ENCODE data around the gene TM9SF2. TPM values are rescaled to one million over a fixed set of nuclear protein-coding genes. Genes with fewer than 3 reads are reported as not detected.

TM9SF2 gene
- total and polyA plus RNA-seq, 2 of the 4 experiments (the other 2 are of a cell fraction): 46.1 to 85.5 TPM

DNA sequence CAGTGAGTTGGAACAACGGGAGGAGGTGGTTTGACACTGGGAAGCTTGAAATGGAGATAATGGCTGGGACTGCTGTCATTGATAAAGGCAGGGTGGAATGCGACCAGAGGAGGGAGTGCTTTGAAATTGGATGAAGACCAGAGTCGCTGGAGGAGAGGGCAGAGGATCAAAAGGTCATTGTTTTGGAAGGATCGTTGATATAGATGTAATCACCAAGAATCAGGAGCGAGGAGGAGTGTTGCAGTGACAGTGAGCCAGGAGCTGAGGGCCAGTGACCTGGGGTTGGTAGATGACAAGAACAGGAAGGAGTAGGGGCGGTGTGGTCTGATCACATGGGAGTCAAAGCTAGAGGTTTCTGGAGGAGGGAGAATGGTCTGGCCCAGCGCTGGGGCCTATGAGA, 25.3 kb downstream of the TM9SF2 start:
- Histone ChIP-seq H2BK15ac (ENCODE audit: low read depth, low read length) (no peak overlapping the region), H3K14ac (replicated peaks; ENCODE audit: low read depth, low read length) (no peak overlapping the region), H2BK5ac (ENCODE audit: low read depth, low read length, poor library complexity, severe bottlenecking) (no peak overlapping the region), H3K36me3 (ENCODE audit: control insufficient read depth, insufficient read depth, low read length) (peaks cover 18% of the 10 kb centered on the region), H4K5ac (ENCODE audit: low read depth, low read length) (no peak overlapping the region), H3K27ac (ENCODE audit: insufficient read depth, low read length) (no peak overlapping the region), H3K9ac (ENCODE audit: low read depth, low read length) (no peak overlapping the region), H2BK20ac (ENCODE audit: low read depth, low read length) (no peak overlapping the region), H4K91ac (ENCODE audit: insufficient read depth, low read depth, low read length) (no peak overlapping the region), H2BK120ac (ENCODE audit: low read depth, low read length) (no peak overlapping the region), H3K23ac (ENCODE audit: low read depth, low read length) (no peak overlapping the region), H2AK9ac (replicated peaks; ENCODE audit: low read depth, low read length, poor library complexity) (no peak overlapping the region), H3K4ac (ENCODE audit: low read depth, low read length) (no peak overlapping the region), H3K79me1 (ENCODE audit: low read depth in 1 of 2, low read length in 2 of 2) (peaks cover 23 to 36% of the 10 kb centered on the region in 2 experiments), H3K4me3 (ENCODE audit: insufficient read depth, low read depth, low read length) (no peak overlapping the region), H3K27me3 (ENCODE audit: control insufficient read depth, insufficient read depth, low read length) (no peaks in the 10 kb centered on the region), H4K20me1 (ENCODE audit: insufficient read depth, low read length) (peaks cover 10% of the 10 kb centered on the region; the same call in 1 of the 2 replicates), H3K9me3 (ENCODE audit: control insufficient read depth, insufficient read depth, low read length) (no peaks in the 10 kb centered on the region), H3K4me2 (ENCODE audit: low read depth, low read length) (no peak overlapping the region), H2AK5ac (ENCODE audit: low read depth, low read length) (no peak overlapping the region), H3K4me1 (ENCODE audit: control insufficient read depth, insufficient read depth, low read length) (0 out of 2 replicates have a peak, but pooled peaks cover 2% of the 10 kb centered on the region), H3K56ac (ENCODE audit: extremely low read depth, insufficient read depth, low read length) (no peak overlapping the region), H2AFZ (replicated peaks; ENCODE audit: low read length, poor library complexity) (no peak overlapping the region), H3K18ac (ENCODE audit: low read depth, low read length) (no peak overlapping the region), H4K8ac (ENCODE audit: low read depth in 2 of 2, low read length in 2 of 2) (no peak overlapping the region), H3K9me1 (ENCODE audit: insufficient read depth, low read length) (peaks cover 12% of the 10 kb centered on the region; the same call in 1 of the 2 replicates)
- dilution Hi-C loops (cut with HindIII; ENCODE audit: low sequenced_read_pairs, unreplicated experiment): no loop called here
- WGBS, 2 experiments (ENCODE audit: extremely low coverage in 2 of 2, insufficient read length in 1 of 2): 70% methylated on average over 7 of the region's 7 CpGs; no CpG with 5 or more reads in 1 of the 2 experiments
- no TSS peak for BruUV-seq (replicated peaks)
- POLR2A ChIA-PET (ENCODE audit: unreplicated experiment): no interaction called here
- no peak for DNase-seq
- intact Hi-C loops (cut with micrococcal nuclease): no loop called here
- CTCF ChIA-PET: no interaction called here
- ATAC-seq (ENCODE audit: low read depth): no peak
- no peak for TF ChIP-seq MAFK (IDR thresholded peaks at IDR 0.05; ENCODE audit: low read depth, low read length)
- TF ChIP-seq, protein P1, sequence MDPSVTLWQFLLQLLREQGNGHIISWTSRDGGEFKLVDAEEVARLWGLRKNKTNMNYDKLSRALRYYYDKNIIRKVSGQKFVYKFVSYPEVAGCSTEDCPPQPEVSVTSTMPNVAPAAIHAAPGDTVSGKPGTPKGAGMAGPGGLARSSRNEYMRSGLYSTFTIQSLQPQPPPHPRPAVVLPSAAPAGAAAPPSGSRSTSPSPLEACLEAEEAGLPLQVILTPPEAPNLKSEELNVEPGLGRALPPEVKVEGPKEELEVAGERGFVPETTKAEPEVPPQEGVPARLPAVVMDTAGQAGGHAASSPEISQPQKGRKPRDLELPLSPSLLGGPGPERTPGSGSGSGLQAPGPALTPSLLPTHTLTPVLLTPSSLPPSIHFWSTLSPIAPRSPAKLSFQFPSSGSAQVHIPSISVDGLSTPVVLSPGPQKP (IDR thresholded peaks at IDR 0.05; ENCODE audit: borderline replicate concordance, low read depth, low read length): no peak
- no peak for TF ChIP-seq MAZ (IDR thresholded peaks at IDR 0.05; ENCODE audit: borderline replicate concordance, low read depth, low read length)
- TF ChIP-seq MXI1 (IDR thresholded peaks at IDR 0.05; ENCODE audit: borderline replicate concordance, low read depth, low read length): no peak
- no peak for TF ChIP-seq RCOR1 (IDR thresholded peaks at IDR 0.05; ENCODE audit: insufficient replicate concordance, low read length)
- TF ChIP-seq NFE2L2 (IDR thresholded peaks at IDR 0.05; ENCODE audit: low read depth, low read length): no peak
- in situ Hi-C loops (cut with MboI; ENCODE audit: low sequenced_read_pairs): no loop called here
